ENCODE measurements around the gene GOLT1B.

Gene GOLT1B

DNA sequence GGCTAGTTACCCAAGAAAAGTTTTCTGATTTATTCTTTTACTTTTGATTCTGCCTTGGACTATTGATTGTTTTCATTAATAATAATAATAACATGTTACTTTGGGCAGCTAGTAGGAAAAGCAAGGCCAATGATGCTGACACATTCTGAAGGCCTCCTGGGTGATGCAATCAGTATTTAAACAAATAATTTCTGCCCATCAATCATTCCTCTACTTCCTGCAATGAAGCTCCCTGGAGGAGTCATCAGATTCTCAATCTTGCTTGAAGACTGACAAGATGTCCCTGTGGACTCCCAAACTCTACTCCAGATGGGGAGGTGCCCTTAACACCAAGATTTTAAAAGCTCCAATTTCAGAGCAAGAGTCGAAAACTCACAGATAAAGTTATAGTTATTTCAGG, 24.5 kb downstream of the GOLT1B start, which contains the start of gene SPX:
SPX (plus strand) TSS at position 244 of the 400 bp plus-strand sequence. CDS start 177 bp downstream, outside the sequence.
- DNase-seq: peak; percentile 67

DNA sequence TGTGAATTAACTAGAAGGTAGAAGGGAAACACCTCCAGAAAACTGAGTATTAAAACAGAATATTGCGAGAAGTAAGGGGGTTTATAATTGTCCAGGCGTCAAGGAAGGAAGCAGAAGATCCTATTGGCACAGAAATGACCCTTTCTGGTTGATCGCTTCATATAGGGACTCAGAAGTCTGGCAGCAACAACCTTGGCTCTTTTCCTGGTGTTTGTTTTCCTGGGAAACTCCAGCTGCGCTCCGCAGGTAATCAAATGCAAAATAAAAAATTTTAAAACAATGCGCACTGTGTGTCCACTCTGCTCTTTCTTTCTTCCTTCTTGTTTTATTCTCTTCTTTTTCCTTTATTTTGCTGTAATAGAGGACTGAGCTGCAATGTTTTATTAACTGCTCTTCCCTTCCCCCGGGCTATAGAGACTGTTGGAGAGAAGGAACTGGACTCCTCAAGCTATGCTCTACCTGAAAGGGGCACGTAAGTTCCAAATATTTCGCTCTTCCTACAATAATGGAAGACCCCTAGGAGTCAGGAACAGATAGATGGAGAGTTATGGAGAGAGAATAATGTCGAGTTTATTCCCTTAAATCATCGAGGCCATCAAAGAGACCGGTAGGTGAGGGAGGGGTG, 25.2 kb downstream of the GOLT1B start:
- DNase-seq: no peak

DNA sequence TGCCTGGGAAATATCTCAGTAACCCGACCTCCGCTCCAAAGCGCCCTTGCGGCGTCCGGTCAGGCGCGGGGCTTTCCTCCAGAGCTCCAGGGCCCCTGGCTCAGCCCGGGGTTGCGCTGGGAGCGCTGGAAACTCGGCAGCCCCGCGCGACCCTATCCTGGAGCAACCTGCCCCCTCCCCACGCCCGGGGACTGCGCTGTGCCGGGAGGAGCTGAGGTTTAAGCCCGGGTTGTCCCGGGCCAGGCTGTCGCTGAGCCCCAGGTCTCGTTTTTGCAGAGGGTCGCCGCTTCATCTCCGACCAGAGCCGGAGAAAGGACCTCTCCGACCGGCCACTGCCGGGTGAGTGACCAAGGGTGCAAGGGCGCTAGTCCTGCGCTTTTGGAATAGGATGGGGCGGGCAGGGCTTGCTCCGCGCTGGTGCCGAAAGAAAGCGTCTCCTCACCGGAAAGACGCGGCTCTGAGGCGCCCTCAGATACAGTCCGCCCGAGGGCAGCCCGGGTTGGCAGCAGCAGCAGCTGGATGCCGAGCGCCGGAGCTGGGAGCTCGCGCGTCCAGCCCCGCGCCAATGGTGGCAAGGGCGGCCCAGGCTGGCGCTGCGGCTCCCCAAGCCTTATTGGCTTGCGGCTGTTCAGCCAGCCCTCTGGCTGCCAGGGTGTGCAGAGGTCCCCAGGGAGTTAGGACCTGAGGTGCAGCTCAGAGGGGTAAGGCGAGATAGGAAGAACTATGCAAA, 26.0 kb downstream of the GOLT1B start:
- peak; percentile 26 for DNase-seq

DNA sequence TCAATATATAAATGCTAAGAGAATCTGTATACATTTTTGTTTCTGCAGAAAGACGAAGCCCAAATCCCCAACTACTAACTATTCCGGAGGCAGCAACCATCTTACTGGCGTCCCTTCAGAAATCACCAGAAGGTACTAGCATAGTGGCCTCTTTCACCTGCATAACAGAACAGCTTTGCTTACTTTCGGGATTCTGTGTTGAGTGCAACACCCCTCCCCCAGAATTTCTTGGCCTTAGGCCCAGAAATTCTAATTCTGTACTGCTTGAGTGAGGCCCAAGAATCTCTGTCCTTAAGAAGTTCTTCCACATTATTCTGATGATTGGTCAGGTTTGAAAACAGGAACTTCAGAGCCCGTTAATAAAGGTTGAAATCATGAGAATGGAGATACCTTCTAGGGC, 27.4 kb downstream of the GOLT1B start:
- DNase-seq: no peak

DNA sequence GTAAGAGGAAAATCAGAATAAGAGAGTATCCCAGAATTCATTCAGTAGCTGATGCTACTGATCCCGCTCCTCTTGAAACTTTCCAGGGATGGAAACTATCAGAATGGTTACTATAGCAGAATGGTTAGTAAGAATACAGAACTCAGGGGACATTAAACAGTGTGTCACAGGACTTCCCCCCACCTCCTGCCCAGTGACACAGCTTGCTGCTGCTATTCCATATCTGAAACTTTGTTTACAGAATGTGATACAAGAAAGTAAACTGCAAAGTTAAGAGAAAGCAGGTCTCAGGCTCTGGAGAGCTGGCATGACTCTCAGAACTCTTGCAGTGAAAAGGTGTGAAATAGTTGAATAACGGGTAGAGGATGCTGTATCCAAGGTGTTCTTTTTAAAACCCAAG, 27.9 kb downstream of the GOLT1B start:
- DNase-seq: no peak

DNA sequence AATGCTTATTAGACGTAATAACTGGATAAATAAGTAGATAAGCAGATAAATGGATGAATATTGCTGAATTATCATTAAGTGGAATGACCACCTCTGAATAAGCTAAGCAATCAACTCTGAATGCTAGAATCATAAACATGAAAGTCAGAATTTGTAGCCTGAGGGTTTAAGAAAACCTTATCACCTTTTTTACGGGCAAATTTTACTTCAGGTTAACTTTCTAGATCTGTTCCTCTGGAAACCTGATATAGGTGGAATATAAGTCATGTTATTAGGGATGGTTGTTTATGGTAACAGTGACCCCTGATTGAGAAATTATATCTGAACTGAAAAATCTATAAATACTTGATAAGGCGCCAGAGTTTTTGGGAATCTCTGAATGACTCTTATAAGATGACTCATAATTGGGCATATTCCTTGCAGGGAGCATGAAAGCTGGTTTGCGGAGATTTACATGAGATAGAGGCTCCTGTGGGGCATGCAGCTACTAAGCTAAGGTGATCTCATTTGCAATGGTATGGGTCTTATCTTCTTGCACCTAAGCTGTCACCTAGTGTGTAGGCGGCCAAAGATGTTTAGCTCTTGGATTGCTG, 36.6 kb downstream of the GOLT1B start:
- no peak for DNase-seq

DNA sequence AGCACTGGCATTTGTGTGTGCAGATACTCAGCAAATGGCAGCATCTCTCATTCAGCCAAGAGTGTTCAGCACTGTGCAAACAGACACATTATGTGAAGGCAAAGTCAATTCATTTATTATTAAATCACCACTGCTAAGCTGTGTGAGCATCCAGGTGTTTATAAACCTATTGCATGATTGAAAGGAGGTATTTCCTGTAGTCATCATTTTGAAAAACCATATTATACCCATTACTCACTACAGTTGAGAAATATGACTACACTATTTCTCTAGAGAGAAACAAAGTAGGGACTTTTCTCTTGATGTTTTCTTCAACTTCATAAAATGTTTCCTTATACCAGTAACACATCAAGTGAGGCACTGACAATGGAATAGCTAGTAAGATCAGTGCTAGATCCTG, 38.2 kb downstream of the GOLT1B start:
- no peak for DNase-seq

DNA sequence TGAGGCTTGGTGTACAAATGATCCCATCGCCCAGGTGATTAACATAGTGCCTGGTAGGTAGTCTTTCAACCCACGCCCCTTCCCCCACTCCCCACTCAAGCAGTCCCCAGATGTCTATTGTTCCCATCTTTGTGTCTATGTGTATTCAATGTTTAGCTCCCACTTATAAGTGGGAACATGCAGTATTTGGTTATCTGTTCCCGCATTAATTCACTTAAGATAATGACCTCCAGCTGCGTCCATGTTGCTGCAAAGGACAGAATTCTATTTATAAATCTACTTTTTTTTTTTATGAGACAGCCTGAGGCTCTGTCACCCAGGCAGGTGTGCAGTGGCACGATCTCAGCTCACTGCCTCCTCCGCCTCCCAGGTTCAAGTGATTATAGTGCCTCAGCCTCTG, 40.2 kb downstream of the GOLT1B start:
- DNase-seq: no peak

DNA sequence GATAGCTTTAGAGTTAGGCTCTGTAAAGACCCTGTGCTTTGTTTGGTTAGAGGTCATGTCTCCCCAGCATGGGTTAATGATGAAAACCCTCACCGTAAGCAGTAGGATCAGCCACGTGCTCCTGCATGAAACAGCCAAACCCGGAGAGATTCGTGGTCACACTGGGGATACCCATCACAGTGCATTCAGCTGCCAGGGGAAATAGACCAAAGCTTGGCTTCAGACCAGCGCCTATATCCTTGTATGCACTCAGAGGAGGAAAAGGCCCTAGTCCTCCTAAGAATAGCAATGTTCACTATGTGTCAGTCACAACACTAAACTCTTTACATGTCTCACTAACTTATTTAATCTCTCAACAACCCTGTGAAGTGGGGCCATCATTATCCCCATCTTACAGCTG, 40.8 kb downstream of the GOLT1B start:
- DNase-seq: no peak

DNA sequence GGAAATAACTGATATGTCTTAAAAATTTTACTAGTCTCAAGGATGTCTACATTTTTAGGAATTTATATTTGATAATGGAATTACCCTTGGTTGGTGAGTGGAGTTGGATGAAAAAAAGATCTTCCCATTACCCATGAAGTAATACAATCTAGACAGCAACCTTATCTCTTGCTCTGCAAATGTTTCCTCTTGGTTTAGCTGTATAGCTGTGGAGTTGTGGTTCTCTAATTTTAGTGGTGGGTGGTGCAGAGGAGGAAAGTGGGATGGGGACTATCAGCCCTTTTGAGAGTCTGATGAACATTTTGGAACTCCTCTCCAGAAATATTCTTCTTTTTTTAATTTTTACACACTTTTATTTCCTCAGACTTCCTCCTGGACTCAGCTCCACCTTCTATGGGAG, 41.6 kb downstream of the GOLT1B start:
- DNase-seq: no peak

DNA sequence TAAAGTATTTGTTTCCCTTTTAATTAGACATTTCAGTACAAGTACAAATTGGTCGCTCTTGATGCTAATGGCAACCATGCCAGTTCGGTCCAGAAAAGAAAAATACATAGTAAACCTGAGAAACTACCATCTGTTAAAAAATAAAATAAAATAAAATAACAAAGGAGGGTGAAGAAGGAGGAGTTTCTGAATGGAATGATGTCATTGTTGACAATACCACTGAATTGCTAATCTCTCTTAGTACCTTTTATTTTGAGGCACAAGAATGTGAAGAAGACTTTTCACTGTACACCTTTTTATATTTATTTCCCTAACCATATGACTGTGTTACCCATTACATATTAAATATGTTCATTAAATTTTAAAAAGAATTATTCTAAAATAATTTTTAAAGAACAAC, 44.0 kb downstream of the GOLT1B start:
- DNase-seq: no peak

DNA sequence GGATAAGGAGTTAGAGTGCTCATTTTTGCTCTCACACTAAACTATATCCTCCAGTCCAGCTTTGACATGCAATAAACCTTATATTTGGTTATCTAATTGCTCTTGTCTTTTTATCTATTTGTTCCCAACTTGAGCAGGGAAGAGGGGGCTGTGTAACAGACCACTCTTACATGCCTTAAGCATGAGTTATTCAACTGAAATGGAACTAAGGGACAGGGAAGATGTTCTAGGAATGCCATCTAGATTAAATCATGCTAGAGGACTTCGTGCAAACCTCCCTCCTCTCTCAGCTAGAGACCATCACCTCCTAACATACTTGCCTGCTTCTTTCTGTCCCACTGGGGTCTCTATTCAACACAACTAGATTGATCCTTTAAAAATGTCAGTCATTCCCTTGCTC, 45.1 kb downstream of the GOLT1B start:
- DNase-seq: peak; percentile 28

DNA sequence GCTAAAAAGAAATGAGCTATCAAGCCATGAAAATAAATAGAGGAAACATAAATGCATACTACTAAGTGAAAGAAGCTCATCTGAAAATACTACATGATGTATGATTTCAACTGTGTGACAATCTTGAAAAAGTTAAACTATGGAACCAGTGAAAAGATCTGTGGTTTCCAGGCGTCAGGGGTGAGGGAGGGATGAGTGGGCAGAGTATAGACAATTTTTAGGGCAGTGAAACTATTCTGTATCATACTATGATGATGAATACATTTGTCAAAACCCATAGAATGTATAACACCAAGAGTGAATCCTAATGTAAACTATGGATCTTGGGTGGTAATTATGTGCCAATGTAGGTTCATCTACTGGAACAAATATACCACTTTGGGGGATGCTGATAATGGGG, 45.8 kb downstream of the GOLT1B start:
- DNase-seq: no peak

DNA sequence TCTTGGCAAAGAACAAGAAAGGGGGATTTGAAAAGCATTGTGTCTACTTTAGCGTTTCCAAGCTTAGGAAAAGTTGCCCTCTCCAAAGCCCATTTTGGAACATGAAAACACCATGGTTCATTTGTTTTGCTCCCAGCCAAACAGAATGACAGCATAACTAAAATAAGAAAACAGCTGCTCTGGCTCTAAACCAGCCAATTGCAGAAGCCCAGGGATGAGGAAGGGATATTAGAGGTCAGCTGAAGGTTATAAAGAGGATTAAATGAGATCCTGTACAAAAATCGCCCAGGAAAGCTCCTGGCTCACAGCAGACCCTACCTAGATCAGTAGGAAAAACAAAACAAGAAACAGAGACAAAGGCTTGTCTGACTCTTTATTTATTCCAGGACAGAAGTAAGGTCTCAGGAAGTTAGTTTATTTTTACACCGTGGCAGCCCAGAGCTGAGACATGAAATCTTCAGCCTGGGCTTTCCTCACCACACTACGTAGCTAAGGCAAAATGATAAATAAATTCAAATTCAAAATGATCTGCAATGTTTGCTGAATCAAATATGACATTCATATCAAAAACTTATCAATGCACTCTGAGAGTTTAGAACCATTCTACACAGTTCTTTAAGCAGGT, 50.4 kb downstream of the GOLT1B start:
- DNase-seq: no peak

DNA sequence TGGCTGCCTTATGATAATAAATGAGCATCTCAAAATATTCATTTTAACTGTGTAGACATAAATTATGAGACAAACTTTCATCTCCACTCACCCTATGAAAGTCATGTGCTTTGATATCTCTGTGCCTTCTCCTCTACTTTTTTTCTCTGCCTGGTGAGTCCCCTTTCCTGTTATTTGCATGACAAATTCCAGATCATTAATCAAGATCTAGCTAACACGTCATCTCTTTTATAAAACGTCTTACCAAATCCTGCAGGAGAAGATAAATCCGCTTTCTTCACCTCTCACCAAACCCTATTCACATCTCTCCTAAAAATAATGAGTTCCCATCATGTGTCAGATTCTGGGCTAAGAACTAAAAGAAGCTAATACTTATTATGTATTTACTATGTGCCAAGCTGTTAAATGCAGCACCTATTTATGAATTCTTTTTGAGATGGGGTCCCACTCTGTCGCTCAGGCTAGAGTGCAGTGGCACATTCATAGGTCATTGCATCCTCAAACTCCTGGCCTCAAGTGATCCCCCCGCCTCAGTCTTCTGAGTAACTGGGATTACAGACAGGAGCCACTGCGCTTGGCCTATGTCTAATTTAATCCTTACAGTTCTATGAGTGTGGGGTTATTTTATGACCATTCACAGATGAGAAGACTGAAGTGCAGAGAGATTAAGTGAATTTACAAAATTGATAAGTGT, 51.2 kb downstream of the GOLT1B start:
- no peak for DNase-seq

DNA sequence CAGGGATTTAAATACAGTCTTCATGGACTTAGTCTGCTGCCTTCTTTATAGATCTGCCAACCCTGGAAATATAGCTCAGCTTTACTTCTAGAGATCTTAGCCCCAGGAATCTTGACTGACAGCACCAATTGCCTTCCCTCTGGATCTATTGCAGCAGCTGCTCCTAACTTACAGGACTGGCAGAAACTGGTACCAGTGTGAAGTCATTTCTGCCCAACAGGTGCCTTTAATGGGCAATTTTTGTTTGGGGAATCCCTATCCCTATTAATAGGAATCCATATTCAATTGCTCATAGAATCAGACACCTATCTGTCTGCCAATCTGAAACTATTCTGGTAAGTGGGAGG, 51.7 kb downstream of the GOLT1B start:
- no peak for DNase-seq

DNA sequence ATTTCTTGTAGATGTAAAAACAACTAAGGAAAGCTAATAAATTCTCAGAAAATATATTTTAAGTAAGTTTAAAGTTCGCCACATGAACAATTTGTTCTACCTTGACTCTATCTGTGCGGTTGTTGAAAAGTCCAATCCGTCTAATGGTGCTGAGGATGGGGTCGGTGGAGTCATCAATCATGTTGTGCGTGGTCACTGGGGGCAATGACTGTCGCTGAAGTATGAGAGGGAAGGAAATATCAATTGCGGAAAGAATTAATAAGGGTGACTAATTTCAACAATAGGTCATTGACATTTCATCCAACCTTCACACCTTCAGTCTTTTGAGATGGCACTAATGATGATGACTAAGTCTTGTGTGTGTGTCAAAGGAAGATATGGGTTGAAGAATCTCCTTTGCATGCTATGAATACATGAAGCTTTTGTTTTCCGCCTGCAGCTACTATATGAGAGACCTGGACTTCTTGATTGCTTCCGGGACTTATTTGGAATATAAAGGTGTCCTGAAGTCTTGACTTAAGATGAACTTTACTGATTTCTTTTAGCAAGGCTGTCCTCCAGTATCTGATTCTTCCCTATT, 56.6 kb downstream of the GOLT1B start:
- DNase-seq: no peak

DNA sequence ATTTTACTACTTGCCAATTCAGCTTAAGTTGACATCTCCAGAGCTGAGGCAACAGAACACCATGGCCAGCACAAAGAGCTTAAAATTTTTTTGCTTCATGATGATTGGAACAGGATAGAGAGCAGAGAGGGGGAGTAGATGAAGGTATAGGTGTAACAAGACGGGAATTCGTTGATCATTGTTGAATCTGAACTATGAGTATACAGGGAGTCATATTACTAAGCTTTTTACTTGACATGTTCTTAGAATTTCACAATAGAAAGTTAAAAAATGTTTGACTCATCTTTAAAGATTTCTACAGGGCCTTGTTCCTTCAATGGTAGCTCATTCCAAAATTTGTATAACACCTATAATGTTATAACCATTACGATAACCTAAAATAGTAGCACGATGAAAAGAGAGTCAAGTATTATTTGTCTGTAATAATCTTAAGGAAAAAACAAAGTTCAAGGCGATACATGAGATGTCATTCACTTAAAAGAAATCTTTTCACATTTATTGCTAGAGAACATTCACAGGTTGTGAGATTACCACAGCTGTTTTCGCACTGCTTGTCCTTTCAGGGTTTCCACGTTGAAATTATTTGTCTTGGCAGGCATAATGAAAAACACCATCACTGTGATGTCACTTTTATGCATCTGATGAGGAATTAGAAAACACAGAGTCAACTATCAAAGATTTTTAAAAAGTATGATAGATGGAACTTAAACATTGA, 58.4 kb downstream of the GOLT1B start:
- peak; percentile 17 for DNase-seq

DNA sequence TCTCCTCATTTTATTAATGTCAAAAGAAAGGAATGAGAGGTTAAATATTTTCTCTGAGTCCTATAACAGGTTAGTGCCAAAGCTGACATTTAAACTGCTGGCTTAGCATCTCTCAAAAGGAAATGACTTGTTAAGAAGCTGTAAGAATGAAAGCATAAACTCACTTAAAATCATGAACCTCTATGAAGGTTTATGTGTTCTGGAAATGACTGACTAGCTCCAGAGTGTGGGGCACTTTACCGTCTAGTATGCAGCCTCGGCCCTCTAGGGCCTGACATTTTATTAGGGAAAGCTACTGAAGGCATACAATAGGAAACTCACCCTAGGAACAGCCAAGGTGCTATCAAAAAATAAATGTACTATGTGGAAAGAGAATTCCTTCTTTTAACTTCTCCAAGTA, 59.6 kb downstream of the GOLT1B start:
- no peak for DNase-seq

DNA sequence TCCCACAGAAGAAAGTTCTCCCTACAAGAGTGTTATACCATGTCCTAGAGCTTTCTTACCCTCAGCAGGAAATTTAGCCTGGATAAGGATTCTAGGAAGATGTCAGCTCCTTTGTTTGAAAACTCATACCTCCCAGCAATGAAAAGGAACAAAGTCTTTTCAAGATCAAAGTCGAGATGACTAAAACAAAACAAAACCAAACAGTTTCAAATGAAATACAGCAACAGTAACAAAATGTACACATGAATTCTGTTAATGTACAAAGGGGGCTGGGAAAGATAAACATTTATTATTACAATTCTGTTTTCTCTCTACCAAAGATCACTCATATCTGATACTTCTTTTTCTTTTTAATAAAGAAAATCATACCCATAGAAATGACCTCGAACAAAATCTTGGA, 61.3 kb downstream of the GOLT1B start:
- no peak for DNase-seq

DNA sequence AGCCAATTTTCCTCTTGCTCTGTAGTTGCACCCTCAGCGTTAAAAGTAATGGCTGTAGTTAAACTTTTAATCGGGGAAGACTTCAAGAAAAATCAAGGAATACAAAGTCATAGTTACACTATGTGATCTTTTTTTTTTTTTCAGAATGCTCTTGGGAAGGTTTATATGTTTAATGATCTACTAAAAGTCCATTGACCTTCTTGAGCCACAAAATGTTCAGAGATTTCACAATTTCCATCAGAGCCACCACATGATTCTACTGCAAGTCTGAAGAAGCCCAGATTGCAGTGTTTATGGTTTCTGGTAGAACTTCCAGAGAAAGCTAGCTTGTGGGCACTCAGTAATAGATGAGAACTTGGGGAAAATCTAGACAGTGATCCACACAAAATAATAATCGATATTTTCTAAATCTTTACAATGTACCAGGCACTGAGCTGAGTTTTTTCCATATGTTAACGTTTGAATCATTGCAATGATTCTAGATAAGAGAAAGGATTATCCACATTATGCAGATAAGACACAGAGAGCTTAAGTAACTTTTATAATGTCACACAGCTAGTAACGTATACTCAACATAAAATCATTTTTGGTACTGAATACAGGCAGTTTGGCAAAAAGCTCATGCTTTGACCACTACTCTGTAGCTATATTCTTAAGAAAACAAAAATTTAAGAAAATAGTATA, 64.8 kb downstream of the GOLT1B start:
- DNase-seq: no peak

DNA sequence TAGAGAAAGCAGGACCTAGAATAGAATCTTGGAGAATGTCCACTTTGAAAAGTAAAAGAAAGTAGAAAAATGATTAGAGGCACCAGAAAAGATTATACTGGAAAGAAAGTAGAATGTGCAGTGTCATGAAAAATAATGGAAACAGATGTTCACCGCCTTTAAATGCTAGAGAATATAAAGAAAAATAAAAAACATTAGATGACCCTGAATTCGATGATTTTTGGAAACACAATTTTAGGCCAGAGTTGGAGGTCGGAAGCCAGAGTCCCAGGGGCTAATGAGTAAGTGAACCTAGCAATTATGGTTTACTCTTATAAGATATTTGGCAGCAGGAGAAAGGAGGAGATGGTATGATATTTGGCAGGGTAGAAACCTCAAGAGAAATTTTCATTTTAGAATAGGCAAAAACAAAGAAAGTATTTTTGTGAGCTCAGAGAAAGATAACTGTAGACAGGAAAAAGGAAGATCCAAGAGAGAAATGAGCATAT, 65.4 kb downstream of the GOLT1B start:
- DNase-seq: no peak

All from fibroblast of upper back skin (primary cell).